ENCODE results near the gene HOXA13.

DNA sequence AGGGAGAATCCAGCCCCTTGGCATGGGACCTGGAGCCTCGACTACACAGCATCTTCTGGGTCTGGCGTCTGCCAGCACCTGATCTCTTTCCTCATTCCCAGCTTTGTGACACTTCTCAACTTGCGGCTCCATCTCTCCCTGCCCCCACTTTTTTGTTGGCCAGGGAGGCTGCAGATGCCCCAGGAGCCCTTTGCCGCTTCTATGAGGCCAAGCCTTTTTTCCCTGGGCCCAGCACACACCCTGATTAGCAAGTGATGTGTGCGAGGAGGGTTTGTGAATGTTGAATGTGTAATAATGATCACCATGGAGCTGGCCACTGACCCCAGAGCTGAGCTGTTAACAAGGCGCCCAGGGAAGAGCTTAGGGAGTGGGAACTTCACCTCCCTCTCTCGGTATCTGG, 47.1 kb upstream of the HOXA13 start:
- no peak for TF ChIP-seq ZNF274 (IDR thresholded peaks at IDR 0.05; ENCODE audit: low read depth, low read length)
- no peak for TF ChIP-seq YY1 (IDR thresholded peaks at IDR 0.05; ENCODE audit: insufficient read depth, insufficient read length)
- TF ChIP-seq SUZ12 (IDR thresholded peaks at IDR 0.05; ENCODE audit: extremely low read depth, insufficient read depth, insufficient read length), result no peak
